HG02623 (cell line): ENCODE measurements around the gene SPATC1L.

ENCODE experiments used
- ATAC-seq: cut with Tn5 transposase; IDR thresholded peaks from one replicate; pipeline ENCODE4 v1.9.1; 2021; ENCODE audit warnings: moderate library complexity; ENCODE audit not compliant: unreplicated experiment

Gene SPATC1L

DNA sequence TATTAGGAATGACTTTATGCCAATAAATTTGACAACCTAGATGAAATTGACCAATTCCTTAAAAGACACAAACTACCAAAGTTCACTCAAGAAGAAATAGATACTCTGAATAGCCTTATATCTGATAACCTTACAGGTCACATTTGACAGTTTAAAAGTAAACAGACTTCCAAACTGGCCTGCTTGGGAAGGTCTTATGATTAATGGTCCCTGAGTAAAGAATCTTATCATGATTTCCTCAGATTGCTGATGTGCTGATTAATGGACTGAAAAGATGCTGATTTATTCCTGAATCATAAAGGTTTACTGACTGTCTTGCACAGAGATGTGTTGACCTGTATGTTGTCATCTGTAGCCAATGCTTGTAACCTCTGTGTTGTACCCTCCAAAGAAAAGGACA lies 19.2 kb downstream of the SPATC1L start:
- ATAC-seq, result no peak

DNA sequence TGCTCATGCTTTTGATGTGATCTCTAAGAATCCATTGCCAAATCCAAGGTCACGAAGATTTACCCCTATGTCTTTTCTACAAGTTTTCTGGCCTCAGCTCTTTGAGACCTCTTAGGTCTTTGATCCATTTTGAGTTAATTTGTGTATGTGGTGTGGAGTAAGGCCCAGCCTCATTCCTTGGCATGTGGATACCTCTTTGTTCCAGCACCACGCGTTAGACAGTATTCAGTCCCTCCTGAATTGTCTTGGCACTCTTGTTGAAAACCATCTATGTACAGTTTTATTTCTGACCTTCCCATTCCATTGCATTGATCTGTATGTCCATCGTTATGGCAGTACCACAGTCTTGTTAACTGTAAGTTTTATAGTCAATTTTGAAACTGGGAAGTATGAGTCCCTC lies 20.9 kb downstream of the SPATC1L start:
- no peak for ATAC-seq

DNA sequence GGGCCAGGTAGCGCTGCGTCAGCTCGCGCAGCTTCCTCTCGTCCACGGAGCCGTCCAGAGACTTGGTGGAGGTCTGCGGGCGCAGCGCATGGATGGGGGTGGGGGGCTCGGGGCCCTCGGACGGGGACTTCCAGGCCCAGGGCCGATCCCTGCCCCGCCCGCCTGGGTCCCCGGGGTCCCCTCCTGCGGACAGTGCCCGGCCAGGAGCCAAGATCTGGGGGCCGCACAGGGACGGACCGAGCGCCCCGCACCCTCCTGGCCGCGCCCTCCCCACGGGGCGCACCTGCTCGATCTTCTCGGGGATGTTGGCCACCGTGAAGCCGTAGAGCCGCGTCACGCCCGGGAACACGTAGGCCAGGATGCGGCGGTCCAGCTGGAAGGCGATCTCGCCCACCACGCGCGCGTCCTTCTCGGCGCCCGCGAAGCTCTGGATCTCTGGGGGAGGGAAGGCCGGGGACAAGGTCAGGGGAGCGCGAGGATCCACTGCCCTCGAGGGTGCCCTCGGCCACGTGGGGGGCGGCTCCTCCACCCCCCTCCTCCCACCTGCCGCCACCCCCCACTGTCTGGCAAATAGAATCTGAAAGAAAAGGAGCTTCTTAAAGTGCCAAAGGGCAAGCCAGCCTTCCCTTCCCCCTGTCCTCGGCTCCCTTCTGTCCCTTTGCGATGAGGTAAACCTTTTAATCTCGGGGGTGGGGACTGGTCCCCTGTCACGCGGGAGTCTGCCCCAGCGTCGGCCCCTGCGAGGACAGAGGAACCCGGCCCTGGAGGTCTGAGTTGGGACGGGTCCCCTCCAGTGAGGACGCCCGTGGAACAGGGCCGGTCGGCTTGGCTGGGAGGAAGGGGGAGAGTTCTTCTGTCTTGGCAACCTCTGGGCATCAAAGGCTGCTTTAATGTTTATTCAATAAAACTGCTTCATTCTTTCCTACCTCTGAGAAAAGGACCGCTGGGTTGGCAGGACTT lies 22.3 kb downstream of the SPATC1L start:
- no peak for ATAC-seq

DNA sequence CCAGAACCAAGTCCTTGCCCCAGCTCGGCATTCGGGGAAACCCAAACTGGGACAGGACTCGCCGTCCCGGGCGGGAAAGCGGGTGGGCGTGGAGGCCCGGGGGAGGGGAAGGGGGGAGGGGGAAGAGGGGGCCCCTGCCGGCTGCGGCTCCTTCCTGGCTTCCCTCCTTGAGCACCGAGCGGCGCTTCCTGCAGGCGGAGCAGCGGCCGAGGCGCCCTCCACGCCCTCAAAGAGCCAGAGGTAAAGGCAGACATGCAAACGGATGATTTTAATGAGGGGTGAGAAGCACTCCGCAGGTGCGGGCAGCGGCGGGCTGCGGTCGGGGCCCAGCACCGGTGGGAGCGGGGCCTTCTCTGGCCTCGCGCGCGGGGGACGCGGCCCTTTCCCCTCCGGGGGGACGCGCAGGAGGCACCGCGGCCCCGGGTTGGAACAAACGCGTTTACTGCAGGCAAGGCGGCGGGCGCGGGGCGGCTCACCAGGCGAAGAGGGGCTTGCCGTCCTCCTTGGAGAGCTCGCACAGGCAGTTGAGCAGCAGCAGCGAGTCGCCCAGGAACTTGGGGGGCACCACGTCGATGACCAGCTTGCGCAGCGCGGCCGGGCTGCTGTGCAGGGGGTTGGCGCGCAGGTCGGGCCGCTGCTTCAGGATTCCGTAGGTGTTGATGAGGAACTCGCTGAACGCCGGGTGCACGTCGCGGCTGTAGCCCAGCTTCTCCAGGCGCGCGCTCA lies 23.2 kb downstream of the SPATC1L start:
- ATAC-seq, result no peak

DNA sequence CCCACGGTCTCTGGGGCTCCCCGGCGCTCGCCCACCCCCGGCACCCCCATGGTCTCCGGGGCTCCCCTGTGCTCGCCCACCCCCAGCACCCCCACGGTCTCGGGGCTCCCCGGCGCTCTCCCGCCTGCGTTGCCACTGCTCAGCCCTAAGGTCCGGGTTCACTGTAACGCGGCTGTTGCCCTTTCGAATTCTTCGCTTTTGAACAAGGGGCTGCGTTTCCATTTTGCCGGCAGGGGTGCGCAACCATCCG lies 23.7 kb downstream of the SPATC1L start:
- no peak for ATAC-seq

DNA sequence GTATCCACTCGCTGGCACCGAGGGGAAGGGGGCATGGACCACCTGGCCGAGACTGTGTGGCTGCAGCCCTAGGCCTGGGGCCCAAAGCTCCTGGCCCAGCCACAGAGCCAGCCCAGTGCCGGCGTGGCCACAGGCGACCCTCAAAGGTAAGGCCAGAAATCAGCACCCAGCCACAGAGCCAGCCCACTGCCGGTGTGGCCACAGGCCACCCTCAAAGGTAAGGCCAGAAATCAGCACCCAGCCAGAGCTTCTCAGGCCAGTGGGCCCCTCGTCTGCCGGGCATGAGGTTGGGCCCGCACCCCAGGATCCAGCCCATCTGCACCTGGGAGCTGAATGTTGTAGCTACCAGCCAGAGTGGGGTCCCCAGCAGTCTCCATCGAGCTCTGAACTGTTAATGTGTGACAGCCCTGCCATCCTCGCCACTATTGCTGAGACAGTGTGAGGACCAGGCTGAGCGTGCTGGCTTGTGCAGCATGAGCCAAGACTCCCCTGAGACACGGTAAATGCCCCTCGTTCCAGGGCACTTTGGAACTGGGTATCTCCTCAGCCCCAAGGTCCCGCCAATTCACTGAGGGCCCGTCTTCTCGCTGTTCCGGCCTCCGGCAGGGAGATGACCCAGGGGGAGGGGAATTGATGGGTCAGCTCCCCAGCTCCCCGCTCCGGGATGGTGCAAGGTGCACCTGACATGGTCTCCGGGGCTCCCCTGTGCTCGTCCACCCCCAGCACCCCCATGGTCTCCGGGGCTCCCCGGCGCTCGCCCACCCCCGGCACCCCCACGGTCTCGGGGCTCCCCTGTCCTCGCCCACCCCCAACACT lies 24.2 kb downstream of the SPATC1L start:
- ATAC-seq, result no peak

DNA sequence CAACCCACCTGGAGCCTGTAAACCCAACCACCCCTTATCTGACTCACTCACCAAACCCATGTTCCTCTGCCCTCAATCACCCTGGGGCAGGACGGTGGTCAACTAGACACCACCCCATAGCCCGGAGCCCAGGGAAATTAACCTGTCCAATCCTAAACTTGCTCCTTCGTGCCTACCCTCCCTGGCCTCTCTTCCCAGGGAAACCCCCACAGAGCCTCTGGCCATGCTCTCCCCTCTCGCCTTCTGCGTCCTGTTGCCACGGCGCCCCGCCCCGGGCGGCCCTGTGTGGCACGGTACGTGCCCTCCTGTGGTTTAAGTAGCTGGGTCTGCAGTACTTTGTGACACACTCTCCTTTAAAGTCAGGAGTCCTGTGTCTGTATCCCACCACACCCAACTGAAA lies 24.9 kb downstream of the SPATC1L start:
- ATAC-seq, result no peak

DNA sequence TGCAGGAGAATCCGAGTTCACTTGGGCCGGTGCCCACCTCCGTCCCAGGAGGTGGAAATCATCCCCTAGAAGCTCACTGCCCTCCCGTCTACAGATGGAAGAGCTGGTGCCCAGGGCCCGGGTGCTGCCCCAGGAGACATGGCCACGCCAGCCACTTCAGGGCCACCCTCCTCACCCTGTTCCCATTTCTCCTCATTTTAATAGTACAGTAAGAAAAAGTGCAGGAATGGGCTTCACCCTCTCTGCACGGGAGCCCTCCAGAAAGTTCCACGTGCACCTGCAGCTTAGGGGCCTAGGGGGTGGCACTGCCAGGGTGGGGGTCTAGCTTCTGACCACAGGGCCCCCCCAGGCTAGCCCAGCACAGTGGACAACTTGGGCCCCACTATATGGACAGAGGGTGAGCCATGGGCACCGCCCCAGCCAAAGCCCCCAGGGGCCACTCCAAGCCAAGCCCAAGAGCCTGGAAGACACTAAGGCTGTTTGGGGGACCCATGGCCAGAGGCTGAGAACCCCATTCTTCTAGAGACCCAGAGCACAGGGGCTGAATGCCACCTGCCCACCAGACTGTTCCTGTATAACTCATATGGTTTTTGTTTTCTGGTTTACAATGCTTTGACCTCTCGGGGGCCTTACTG lies 25.5 kb downstream of the SPATC1L start:
- no peak for ATAC-seq

DNA sequence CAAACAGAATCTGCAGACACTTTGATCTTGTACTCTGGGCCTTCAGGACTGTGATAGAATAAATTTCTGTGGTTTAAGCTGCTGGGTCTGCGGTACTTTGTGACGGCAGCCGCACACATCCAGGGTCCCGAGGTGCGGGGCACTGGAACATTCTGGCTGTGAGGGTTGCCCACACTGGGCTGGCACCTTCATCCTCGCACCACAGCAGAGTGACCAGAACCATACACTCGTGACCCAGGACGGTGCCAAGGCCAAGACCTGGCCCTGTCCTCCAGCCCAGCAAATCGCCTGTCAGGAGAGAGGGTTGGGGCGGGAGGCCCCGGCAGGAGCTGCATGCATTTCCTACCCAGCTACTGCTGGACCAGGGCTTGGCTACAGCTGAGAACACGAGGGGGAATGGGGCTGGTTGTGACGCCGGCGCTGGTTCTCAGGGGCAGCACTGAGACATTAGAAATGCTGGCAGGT lies 26.2 kb downstream of the SPATC1L start:
- no peak for ATAC-seq

DNA sequence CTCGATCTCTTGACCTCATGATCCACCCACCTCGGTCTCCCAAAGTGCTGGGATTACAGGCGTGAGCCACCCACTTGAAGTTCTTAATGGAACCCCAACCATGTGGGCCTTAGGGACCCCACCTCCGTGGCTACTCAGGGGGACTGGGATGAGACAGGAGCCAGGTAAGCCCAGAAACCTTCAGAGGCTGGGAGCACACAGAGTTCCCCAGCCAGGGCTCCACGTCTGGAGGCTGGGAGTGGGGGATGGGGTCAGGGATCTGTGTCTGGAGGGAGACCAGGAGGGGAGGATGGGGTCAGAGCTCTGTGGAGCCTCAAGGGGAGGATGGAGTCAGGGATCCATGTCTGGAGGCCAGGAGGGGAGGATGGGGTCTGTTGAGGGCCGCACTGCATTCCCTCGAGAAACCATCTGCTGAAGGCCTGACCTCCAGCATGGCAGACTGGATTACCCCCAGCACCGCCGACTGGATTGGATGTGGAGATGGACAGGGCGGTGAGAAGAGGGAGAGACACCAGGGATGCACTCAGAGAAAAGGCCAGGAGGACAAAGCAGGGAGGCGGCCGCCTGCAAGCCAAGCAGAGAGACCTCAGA lies 26.8 kb downstream of the SPATC1L start:
- no peak for ATAC-seq

DNA sequence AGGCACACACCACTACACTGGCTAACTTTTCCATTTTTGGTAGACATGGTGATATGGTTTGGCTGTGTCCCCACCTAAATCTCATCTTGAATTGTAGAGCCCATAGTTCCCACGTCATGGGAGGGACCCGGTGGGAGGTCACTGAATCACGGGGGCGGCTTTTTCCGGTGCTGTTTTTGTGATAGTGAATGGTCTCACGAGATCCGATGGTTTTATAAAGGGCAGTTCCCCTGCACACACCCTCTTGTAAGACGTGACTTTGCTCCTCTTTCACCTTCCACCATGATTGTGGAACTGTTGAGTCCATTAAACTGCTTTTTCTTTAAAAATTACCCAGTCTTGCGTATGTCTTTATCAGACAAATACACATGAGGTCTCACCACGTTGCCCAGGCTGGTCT lies 27.6 kb downstream of the SPATC1L start:
- no peak for ATAC-seq

DNA sequence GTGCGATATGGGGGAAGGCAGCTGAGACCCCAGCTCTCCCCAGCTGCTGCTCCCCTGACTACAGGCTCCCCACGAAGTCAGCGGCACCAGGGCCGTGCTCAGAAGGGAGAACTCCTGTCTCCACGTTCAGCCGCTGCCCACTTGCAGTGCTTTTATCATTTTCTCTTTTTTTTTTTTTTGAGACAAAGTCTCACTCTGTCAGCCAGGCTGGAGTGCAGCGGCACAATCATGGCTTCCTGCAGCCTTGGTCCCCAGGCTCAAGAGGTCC lies 27.9 kb downstream of the SPATC1L start:
- ATAC-seq, result no peak

DNA sequence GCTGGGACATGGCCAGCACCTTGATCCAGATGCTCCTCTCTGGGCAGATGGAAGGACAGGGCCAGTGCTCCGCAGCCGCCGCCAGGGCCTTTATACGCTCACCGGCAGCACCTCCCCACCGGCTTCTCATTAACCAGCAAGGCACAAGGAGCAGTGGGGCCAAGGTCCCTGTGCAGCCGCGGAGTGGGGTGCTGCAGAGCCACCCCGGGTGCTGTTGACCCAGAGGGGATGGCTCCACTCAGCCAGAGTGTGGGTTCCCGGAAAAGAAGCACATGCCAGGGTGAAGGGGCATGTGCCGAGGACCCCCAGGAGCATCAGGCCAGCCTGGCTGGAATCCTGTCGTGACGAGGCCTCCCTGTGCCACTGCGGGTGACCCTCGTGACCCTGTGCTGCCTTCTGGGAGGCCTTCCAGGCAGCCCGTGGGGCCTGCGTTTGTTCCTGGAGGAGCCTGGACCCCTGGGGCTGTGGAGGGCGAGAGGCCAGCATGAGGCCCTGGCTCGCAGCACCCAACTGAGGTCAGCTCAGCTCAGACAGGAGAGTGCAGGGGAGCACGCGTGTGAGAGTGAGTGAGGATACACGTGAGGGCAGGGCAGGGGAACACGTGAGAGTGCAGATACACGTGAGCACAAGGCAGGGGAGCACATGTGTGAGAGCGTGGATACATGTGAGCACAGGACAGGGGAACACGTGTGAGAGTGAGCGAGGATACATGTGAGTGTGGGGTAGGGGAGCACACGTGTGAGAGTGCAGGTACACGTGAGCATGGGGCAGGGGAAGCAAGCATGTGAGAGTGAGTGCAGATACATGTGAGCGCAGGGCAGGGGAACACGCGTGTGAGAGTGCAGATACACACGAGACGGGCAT lies 28.5 kb downstream of the SPATC1L start, which contains the start of gene FTCD:
TSS of gene FTCD (minus strand) at position 66 of the 864 bp plus-strand sequence. CDS start at position 10, 56 bp downstream.
- no peak for ATAC-seq

DNA sequence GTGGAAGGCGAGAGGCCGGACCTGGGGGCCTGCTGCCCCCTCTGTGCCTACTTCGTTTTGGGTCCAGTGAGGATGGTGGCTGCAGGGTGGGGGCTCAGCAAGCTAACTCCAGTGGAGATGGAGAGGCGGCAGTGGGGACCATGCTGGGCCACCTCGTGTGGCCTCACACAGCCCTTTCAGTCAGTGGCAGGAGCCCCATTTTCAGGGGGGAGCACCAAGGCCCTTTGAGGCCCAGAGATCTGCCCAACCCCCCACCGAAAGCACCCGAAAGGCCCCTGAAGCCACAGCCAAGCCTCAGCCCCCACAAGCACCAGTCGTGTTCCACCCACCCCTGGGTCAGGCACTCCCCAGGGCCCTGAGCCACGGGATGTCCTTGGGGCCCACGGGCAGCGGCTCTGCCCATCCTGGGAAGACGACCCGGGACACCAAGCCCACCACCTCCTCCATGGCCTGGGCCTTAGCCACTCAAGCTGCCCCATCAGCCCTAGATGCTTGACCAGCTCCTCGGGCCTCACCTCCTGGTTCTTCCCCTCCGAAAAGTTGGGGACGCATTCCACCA lies 29.2 kb downstream of the SPATC1L start:
- ATAC-seq, result no peak

DNA sequence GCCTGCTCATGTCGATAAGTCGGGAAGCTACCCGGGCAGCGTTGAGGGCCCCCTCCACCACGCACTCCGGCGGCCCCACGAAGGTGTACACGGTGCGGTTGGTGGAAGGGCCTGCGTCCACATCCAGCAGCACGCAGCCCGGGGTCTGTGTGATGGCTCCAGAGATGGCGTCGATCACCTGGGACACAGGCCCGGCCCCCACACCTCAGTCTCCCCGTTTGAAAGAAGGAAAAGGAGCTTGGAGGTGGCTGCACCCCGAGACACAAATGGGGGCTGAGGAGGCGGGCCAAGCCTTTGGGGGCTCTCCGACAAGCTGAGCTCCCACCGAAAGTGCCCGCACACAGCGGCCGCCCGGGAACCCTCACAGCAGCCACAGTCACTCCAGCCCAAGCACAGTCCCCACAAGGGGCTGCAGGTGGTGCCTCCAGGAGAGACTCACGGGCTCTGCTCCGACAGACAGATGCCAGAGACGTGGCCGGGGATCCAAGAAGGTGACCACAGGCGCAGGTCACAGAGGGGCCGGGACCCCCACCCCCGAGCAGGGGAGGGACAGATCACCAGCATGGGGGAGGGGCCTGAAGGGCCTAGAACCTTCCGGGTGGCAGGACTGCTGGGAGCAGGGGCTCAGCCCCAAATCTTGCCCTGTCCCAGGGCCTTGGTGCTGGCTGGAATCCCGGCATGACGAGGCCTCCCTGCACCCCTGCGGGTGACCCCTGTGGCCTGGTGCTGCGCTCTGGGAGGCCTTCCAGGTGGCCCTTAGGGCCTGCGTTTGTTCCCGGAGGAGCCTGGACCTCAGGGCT lies 29.9 kb downstream of the SPATC1L start:
- no peak for ATAC-seq

DNA sequence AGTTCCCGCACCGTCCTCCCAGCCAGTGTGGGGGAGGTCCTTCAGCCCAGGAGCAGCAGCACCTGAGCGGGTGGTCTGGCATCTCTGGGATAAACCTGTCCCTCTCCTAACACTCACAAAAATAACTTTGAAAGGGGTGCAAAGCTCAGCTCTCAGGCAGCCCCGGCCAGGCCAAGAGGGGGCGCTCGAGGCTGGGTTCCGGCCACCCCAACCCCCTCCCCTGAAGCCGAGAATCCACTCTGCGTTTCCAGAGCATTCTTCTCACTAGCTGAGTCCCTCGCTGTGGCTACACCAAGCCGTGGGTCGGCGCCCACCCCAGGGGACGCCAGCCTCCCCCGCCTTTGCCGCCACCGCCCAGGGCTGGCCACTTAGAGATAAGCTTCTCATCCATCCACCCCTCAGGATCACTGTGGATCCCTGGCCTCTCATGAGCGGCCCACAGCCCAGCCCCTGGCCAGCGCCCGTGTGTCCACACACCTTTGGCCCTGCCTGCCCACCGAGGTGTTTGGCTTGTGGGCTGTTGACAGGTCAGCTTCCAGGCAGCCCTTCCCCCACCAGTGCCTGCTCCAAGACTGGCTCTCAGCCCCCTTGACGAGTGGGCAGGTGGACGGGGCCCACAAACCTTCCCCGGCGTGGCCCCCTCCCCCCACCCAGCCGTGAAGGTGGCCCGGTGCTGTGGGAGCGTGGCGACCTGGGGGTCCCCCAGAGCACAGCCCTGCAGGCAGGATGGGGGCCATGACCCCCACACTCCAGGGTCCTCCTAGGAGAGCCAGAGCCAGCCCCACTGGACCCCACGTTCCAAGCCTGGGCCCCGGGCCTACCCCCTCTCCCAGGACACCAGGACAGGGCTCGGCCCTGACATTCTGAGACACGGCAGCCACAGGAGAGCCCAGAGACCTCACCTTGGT lies 30.8 kb downstream of the SPATC1L start:
- ATAC-seq, result no peak

DNA sequence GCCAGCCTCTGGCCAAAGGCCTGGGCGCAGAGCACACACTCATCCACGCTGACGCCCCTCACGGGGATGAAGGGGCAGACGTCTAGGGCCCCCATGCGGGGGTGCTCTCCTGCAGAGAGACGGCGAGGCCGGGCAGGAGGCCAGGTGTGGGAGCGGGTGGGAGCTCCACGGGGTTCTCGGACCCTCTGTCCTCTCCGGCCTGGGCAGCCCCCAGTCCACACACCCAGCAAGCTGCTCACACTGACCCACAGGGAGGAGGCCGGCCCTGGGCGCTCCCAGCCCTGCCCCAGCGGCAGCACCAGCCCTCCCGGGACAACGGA lies 31.4 kb downstream of the SPATC1L start:
- ATAC-seq, result no peak
